ENCODE results near the gene LMO7.

The LMO7 gene

GRCh38 chr13:75764251-75764925 is 128.3 kb downstream of the LMO7 start:
- in situ Hi-C loops (cut with HindIII; ENCODE audit: low pct_ligation_motif_present, low sequenced_read_pairs): no loop called here
- Histone ChIP-seq H3K4me3 (ENCODE audit: low read depth, low read length) (no peak overlapping the region), H3K27me3 (replicated peaks) (no peaks in the 10 kb centered on the region), H3K27ac (no peak overlapping the region), H3K36me3 (replicated peaks) (peaks cover 4% of the 10 kb centered on the region)
- TF ChIP-seq, protein P1, sequence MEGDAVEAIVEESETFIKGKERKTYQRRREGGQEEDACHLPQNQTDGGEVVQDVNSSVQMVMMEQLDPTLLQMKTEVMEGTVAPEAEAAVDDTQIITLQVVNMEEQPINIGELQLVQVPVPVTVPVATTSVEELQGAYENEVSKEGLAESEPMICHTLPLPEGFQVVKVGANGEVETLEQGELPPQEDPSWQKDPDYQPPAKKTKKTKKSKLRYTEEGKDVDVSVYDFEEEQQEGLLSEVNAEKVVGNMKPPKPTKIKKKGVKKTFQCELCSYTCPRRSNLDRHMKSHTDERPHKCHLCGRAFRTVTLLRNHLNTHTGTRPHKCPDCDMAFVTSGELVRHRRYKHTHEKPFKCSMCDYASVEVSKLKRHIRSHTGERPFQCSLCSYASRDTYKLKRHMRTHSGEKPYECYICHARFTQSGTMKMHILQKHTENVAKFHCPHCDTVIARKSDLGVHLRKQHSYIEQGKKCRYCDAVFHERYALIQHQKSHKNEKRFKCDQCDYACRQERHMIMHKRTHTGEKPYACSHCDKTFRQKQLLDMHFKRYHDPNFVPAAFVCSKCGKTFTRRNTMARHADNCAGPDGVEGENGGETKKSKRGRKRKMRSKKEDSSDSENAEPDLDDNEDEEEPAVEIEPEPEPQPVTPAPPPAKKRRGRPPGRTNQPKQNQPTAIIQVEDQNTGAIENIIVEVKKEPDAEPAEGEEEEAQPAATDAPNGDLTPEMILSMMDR (IDR thresholded peaks at IDR 0.05; ENCODE audit: low read depth, low read length, missing control alignments): no peak
- no peak for DNase-seq

DNA sequence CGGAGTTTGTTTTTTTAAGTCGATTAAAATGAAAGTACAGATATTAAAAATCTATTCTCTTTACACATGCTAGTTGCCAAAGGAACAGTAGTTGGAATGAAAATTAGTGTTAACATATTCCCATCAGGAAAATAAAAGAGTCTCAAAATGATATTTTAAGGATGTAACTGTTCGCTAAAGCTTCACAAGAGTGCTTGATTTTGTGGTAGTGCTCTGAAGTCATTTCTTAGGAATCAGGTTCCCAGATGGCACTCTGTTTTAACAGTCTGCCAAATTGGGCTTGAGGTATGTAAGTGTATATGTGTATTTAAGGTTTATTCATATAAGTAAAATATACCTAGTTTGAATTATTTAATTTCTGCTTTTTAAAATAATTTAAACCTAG is 128.8 kb downstream of the LMO7 start:
- H3K27me3 ChIP-seq (replicated peaks): no peaks in the 10 kb centered on the region
- H3K4me3 ChIP-seq (ENCODE audit: low read depth, low read length): no peak overlapping the region
- in situ Hi-C loops (cut with HindIII; ENCODE audit: low pct_ligation_motif_present, low sequenced_read_pairs): no loop called here
- TF ChIP-seq, protein P1 (IDR thresholded peaks at IDR 0.05; ENCODE audit: low read depth, low read length, missing control alignments): no peak
- no peak overlapping the region for H3K27ac ChIP-seq
- peaks cover 4% of the 10 kb centered on the region for H3K36me3 ChIP-seq (replicated peaks)
- DNase-seq: no peak

DNA sequence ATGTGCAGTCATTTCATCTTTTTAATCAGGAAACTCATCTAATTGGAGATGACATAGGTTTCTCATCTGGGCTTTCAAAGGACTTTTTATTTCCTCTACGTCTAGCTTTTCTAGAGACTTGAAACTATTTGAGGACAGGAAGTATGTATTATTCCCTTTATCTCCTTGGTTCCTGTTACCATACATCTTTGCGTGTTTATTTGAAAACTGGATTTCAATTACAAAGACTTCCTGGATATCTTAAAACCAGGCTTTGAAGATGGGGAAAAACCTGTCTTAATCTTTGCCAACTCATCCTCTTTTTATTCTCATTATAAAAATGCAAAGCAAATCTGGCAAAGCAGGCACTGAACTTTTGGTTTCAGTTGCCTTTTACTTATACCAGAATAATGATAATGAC is 130.5 kb downstream of the LMO7 start:
- Histone ChIP-seq H3K36me3 (replicated peaks) (peaks cover 4% of the 10 kb centered on the region), H3K27ac (no peak overlapping the region), H3K4me3 (ENCODE audit: low read depth, low read length) (no peak overlapping the region), H3K27me3 (replicated peaks) (no peaks in the 10 kb centered on the region)
- in situ Hi-C loops (cut with HindIII; ENCODE audit: low pct_ligation_motif_present, low sequenced_read_pairs): no loop called here
- TF ChIP-seq, protein P1 (IDR thresholded peaks at IDR 0.05; ENCODE audit: low read depth, low read length, missing control alignments): no peak
- DNase-seq: no peak

DNA sequence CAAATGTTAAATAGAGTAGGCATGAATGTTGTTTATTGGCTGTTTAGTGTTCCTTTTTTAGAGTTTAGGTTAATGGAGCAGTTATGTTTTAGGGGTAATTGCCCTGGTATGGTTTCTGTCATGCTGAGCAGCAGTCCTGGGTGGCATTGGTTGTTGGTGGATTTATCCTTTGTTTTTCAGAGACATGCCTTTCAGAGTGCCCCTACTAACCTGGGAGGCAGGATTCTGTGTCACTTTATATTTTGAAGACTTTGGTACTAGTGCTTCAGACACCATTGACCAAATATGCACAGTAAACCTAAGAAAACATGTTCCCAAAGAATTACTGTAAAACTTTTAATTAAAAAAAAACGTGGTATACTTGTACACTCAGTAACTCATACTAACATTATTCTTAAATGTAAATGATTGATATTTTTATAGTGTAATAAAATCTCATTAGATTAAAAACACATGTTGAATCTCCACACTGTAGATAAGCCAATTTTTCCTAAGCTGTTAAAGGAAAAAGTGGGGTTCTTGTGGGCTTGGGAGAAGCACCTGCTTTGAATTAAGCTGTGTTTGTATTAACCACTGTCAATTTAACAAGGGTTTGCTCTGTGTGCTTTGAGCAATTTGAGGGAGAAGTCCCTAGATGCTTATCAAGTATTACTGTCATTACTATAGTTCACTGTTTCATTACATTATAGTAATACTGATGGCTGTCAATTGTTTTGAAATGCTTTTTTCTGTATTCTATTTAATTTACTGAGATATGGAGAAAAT is 133.2 kb downstream of the LMO7 start:
- in situ Hi-C loops (cut with HindIII; ENCODE audit: low pct_ligation_motif_present, low sequenced_read_pairs): no loop called here
- no peaks in the 10 kb centered on the region for H3K27me3 ChIP-seq (replicated peaks)

DNA sequence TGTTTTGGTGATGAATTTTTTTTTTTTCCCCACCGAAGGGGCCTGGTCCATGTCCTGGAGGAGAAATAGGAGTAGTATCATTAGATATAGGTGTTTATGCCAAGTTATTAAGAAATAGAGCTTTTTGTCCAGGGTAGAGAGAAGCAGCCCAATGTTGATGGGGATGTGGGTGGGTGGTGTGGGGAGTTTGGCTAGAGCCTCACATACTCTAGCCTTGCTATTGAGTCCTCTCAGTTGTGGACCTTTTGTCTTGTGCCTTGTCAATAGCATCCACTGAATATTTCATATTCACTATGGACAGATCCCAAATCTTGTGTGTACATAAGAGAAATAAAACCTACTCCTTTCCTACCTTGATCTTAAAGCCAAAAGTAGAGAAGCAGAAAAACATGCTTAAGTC is 134.0 kb downstream of the LMO7 start:
- in situ Hi-C loops (cut with HindIII; ENCODE audit: low pct_ligation_motif_present, low sequenced_read_pairs): no loop called here
- H3K27ac ChIP-seq: no peak overlapping the region
- TF ChIP-seq, protein P1 (IDR thresholded peaks at IDR 0.05; ENCODE audit: low read depth, low read length, missing control alignments): no peak

More for the DNA sequence above, 133.2 kb downstream of the LMO7 start:
- Histone ChIP-seq H3K27ac (no peak overlapping the region), H3K4me3 (ENCODE audit: low read depth, low read length) (no peak overlapping the region), H3K36me3 (replicated peaks) (peaks cover under 1% of the 10 kb centered on the region)
- DNase-seq: no peak
- TF ChIP-seq, protein P1 (IDR thresholded peaks at IDR 0.05; ENCODE audit: low read depth, low read length, missing control alignments): no peak

More for the DNA sequence above, 134.0 kb downstream of the LMO7 start:
- no peak overlapping the region for H3K4me3 ChIP-seq (ENCODE audit: low read depth, low read length)
- no peaks in the 10 kb centered on the region for H3K27me3 ChIP-seq (replicated peaks)
- H3K36me3 ChIP-seq (replicated peaks): no peaks in the 10 kb centered on the region
- no peak for DNase-seq
